Stomach (tissue), 4 donors: Measurements from ENCODE around the gene PLEKHG5.

Experiments
- EP300 ChIP-seq: sonication (generic); formaldehyde crosslinking; IDR thresholded peaks from one replicate; pipeline ENCODE4 v1.6.1; 2017; ENCODE audit warnings: antibody characterized with exemption
- POLR2AphosphoS5 ChIP-seq, 3 donors: sonication (generic); formaldehyde crosslinking; IDR thresholded peaks; one replicate each; pipeline ENCODE4 v1.6.1; 2016; ENCODE audit warnings: antibody characterized with exemption in 3 of 3

GRCh38 chr1:6495041-6495441, 3.6 kb upstream of the PLEKHG5 start:
- TF ChIP-seq POLR2AphosphoS5 (IDR thresholded peaks at IDR 0.05) (no peak), EP300 (no peak)
